IMR-90 (cell line): ENCODE results near the gene CCDC185. TPM values are rescaled to one million over a fixed set of nuclear protein-coding genes. Genes with fewer than 3 reads are reported as not detected.

Source experiments
- ATAC-seq: fragments of 200-7000 bp; cut with Tn5 transposase; 2 replicates; pipeline ENCODE4 v1.9.1; 2020; ENCODE audit warnings: low read depth, mild to moderate bottlenecking, moderate library complexity
- BruUV-seq: library from RNA; stranded (reverse); fragments of 400-500 nt; replicated peaks from 2 replicates; lab custom pipeline; 2021; lab: Mats Ljungman, UMichigan
- CTCF ChIA-PET: fragments of 300-600 bp; formaldehyde crosslinking; extraction: SDS; loops from one replicate; lab custom pipeline; 2021; ENCODE audit warnings: antibody characterized with exemption; lab: Yijun Ruan, JAX
- POLR2A ChIA-PET: fragments of 300-600 bp; sonication (Branson Sonifier 250); formaldehyde crosslinking; loops from one replicate; lab custom pipeline; 2022; ENCODE audit warnings: antibody characterized with exemption; ENCODE audit not compliant: unreplicated experiment; lab: Charles Lee
- DNase-seq: peaks from one replicate; pipeline ENCODE4 v3.0.0; 2013
- H2AFZ ChIP-seq: replicated peaks from 2 replicates; pipeline ENCODE3; 2013; ENCODE audit warnings: low read length, mild to moderate bottlenecking; ENCODE audit not compliant: poor library complexity
- H2AK5ac ChIP-seq: 2 replicates; pipeline ENCODE4 v1.6.1; 2013; ENCODE audit warnings: low read depth, low read length, inconsistent platforms
- H2AK9ac ChIP-seq: replicated peaks from 2 replicates; pipeline ENCODE3; 2013; ENCODE audit warnings: mild to moderate bottlenecking, low read depth, low read length, moderate library complexity; ENCODE audit not compliant: poor library complexity
- H2BK120ac ChIP-seq: 2 replicates; pipeline ENCODE4 v1.6.1; 2013; ENCODE audit warnings: low read depth, low read length, inconsistent platforms
- H2BK15ac ChIP-seq: 3 replicates; pipeline ENCODE4 v1.6.1; 2013; ENCODE audit warnings: low read depth, low read length, inconsistent platforms
- H2BK20ac ChIP-seq: 2 replicates; pipeline ENCODE4 v1.6.1; 2013; ENCODE audit warnings: low read depth, mild to moderate bottlenecking, inconsistent platforms, low read length, moderate library complexity
- H2BK5ac ChIP-seq: 2 replicates; pipeline ENCODE4 v1.6.1; 2013; ENCODE audit warnings: mild to moderate bottlenecking, low read depth, low read length, inconsistent platforms; ENCODE audit not compliant: poor library complexity, severe bottlenecking
- H3K14ac ChIP-seq: replicated peaks from 2 replicates; pipeline ENCODE4 v1.6.1; 2013; ENCODE audit warnings: low read depth, low read length, inconsistent platforms
- H3K18ac ChIP-seq: 2 replicates; pipeline ENCODE4 v1.6.1; 2013; ENCODE audit warnings: low read depth, low read length, control low read depth
- H3K23ac ChIP-seq: 2 replicates; pipeline ENCODE4 v1.6.1; 2013; ENCODE audit warnings: low read depth, low read length, inconsistent platforms
- H3K27ac ChIP-seq: 2 replicates; pipeline ENCODE4 v1.5.1; 2013; ENCODE audit warnings: mild to moderate bottlenecking, control low read depth, low read length; ENCODE audit not compliant: insufficient read depth
- H3K27me3 ChIP-seq: 2 replicates; pipeline ENCODE4 v1.6.1; 2013; ENCODE audit warnings: low read length; ENCODE audit not compliant: control insufficient read depth, insufficient read depth
- H3K36me3 ChIP-seq: 2 replicates; pipeline ENCODE4 v1.6.1; 2013; ENCODE audit warnings: low read length, mixed read lengths; ENCODE audit not compliant: control insufficient read depth, insufficient read depth
- H3K4ac ChIP-seq: 2 replicates; pipeline ENCODE4 v1.6.1; 2013; ENCODE audit warnings: low read depth, low read length, inconsistent platforms
- H3K4me1 ChIP-seq: 2 replicates; pipeline ENCODE4 v1.6.1; 2013; ENCODE audit warnings: low read length, mixed read lengths; ENCODE audit not compliant: control insufficient read depth, insufficient read depth
- H3K4me2 ChIP-seq: 2 replicates; pipeline ENCODE4 v1.6.1; 2013; ENCODE audit warnings: low read depth, mild to moderate bottlenecking, control low read depth, low read length, moderate library complexity
- H3K4me3 ChIP-seq: 2 replicates; pipeline ENCODE4 v1.5.1; 2013; ENCODE audit warnings: low read depth, mild to moderate bottlenecking, control low read depth, low read length, moderate library complexity; ENCODE audit not compliant: insufficient read depth
- H3K56ac ChIP-seq: 2 replicates; pipeline ENCODE4 v1.6.1; 2013; ENCODE audit warnings: low read length, inconsistent platforms; ENCODE audit not compliant: insufficient read depth; ENCODE audit errors: extremely low read depth
- H3K79me1 ChIP-seq, 2 experiments: 2 replicates each; pipeline ENCODE4 v1.6.1; 2013; ENCODE audit warnings: low read length in 2 of 2, inconsistent platforms in 1 of 2, low read depth in 1 of 2
- H3K9ac ChIP-seq: 2 replicates; pipeline ENCODE4 v1.6.1; 2013; ENCODE audit warnings: low read depth, low read length, control low read depth
- H3K9me1 ChIP-seq: 2 replicates; pipeline ENCODE4 v1.6.1; 2013; ENCODE audit warnings: low read length, inconsistent platforms; ENCODE audit not compliant: insufficient read depth
- H3K9me3 ChIP-seq: 2 replicates; pipeline ENCODE4 v1.6.1; 2013; ENCODE audit warnings: low read length; ENCODE audit not compliant: control insufficient read depth, insufficient read depth
- H4K20me1 ChIP-seq: 2 replicates; pipeline ENCODE4 v1.6.1; 2013; ENCODE audit warnings: low read length, inconsistent platforms; ENCODE audit not compliant: insufficient read depth
- H4K5ac ChIP-seq: 2 replicates; pipeline ENCODE4 v1.6.1; 2013; ENCODE audit warnings: mild to moderate bottlenecking, low read depth, low read length, control low read depth
- H4K8ac ChIP-seq, 2 experiments: 2 replicates each; pipeline ENCODE4 v1.6.1; 2013; ENCODE audit warnings: low read depth in 2 of 2, low read length in 2 of 2, control low read depth in 1 of 2, inconsistent platforms in 1 of 2
- H4K91ac ChIP-seq: 2 replicates; pipeline ENCODE4 v1.6.1; 2013; ENCODE audit warnings: low read depth, low read length, inconsistent platforms; ENCODE audit not compliant: insufficient read depth
- CEBPB ChIP-seq: IDR thresholded peaks from 2 replicates; pipeline ENCODE4 v1.6.1; 2012; ENCODE audit warnings: low read depth, low read length, improper control_type of control experiment
- CTCF ChIP-seq: conservative IDR thresholded peaks from 2 replicates; pipeline ENCODE4 v1.5.1; 2012; ENCODE audit warnings: mild to moderate bottlenecking, low read depth, low read length, improper control_type of control experiment
- FOS ChIP-seq: fragments of 150-350 bp; IDR thresholded peaks from 2 replicates; pipeline ENCODE4 v1.6.1; 2016; ENCODE audit warnings: low read depth, low read length
- MAFK ChIP-seq: IDR thresholded peaks from 2 replicates; pipeline ENCODE4 v1.6.1; 2012; ENCODE audit warnings: low read depth, low read length, improper control_type of control experiment
- NFE2L2 ChIP-seq: fragments of 150-350 bp; IDR thresholded peaks from 2 replicates; pipeline ENCODE4 v1.6.1; 2016; ENCODE audit warnings: low read depth, mild to moderate bottlenecking, low read length
- WGBS, 2 experiments: methylation state at CpG; one replicate each; pipeline versions ENCODE4 v1.1.5 to v1.1.7; 2013; ENCODE audit warnings: missing lambda C conversion rate in 2 of 2; ENCODE audit not compliant: insufficient read length in 1 of 2; ENCODE audit errors: extremely low coverage in 2 of 2; 5-methylcytosine and 5-hydroxymethylcytosine counted together
- dilution Hi-C: fragments of 300-500 bp; cut with HindIII; formaldehyde crosslinking; loops from one replicate; pipeline ENCODE4 v1.14.3; 2018; ENCODE audit warnings: low sequenced_read_pairs; ENCODE audit not compliant: unreplicated experiment
- in situ Hi-C: fragments of 300-500 bp; cut with MboI; formaldehyde crosslinking; loops from 3 replicates; pipeline ENCODE4 v1.14.3; 2019; ENCODE audit warnings: low sequenced_read_pairs, inconsistent platforms, mixed read lengths
- intact Hi-C: fragments of 100-400 bp; cut with micrococcal nuclease; formaldehyde crosslinking; loops from 2 replicates; pipeline ENCODE4 v1.10.0; 2022
- polyA plus RNA-seq, 3 experiments: library from polyadenylated mRNA; depleted of rRNA; stranded (reverse); fragments of >200 nt; gene quantifications; 2 replicates each; pipeline ENCODE4 v1.2.3, GENCODE V29; 2012; ENCODE audit warnings: low replicate concordance in 1 of 3
- total RNA-seq: library from RNA; depleted of rRNA; stranded (reverse); fragments of >200 nt; gene quantifications from 2 replicates; pipeline ENCODE4 v1.2.3, GENCODE V29; 2012

The CCDC185 gene
- total and polyA plus RNA-seq, 2 of the 4 experiments (the other 2 are of a cell fraction): not detected

- Histone ChIP-seq H4K8ac (peak overlapping the region in 1 of 2 experiments; percentile 73; a peak in 2 of 4 replicates), H3K4me3 (no peak overlapping the region), H4K91ac (0 out of 2 replicates have a peak overlapping the region, but pooled peaks have one; percentile 36), H3K23ac (no peak overlapping the region), H3K4ac (peak overlapping the region; percentile 71; the same call in 1 of the 2 replicates), H3K36me3 (no peaks in the 10 kb centered on the region), H3K79me1 (no peaks in the 10 kb centered on the region), H3K18ac (peak overlapping the region; percentile 21; the same call in 1 of the 2 replicates), H3K4me1 (peaks cover 9% of the 10 kb centered on the region), H2AK5ac (peak overlapping the region; percentile 83; the same call in 1 of the 2 replicates), H4K20me1 (no peaks in the 10 kb centered on the region), H2BK20ac (peak overlapping the region; percentile 80; the same call in 1 of the 2 replicates), H3K27me3 (no peaks in the 10 kb centered on the region), H3K9ac (no peak overlapping the region), H3K27ac (no peak overlapping the region), H4K5ac (no peak overlapping the region), H3K56ac (no peak overlapping the region), H2BK5ac (peak overlapping the region; percentile 38), H2AK9ac (no peak overlapping the region), H3K9me3 (no peaks in the 10 kb centered on the region), H2AFZ (no peak overlapping the region), H3K4me2 (no peak overlapping the region), H2BK120ac (peak overlapping the region; percentile 49; the same call in 1 of the 2 replicates), H2BK15ac (peak overlapping the region; percentile 15; the same call in 1 of the 3 replicates), H3K14ac (peak overlapping the region; percentile 65; the same call in 1 of the 2 replicates), H3K9me1 (no peaks in the 10 kb centered on the region)
- DNase-seq (peak; percentile 86), ATAC-seq (peak; percentile 90)
- intact Hi-C loops (no loop called here), dilution Hi-C loops (no loop called here), in situ Hi-C loops (no loop called here)
- WGBS, 2 experiments: no CpG with 5 or more reads among the region's 2 CpGs
- CTCF ChIA-PET: no interaction called here
- no TSS peak for BruUV-seq
- peak; percentile 24; the same call in 1 of the 2 replicates for TF ChIP-seq MAFK
- TF ChIP-seq NFE2L2: peak; percentile 83
- TF ChIP-seq CTCF: no peak
- peak; percentile 77; the same call in 1 of the 2 replicates for TF ChIP-seq FOS
- TF ChIP-seq CEBPB: no peak
- POLR2A ChIA-PET: no interaction called here
Measured at GRCh38 chr1:223401873-223402789, 8.9 kb downstream of the CCDC185 start.
